ENCODE measurements around the gene IDH3G. TPM values are rescaled to one million over a fixed set of nuclear protein-coding genes. Genes with fewer than 3 reads are reported as not detected.

Gene IDH3G
- total and polyA plus RNA-seq, 2 experiments from 2014 or later: 41.4 to 49.0 TPM

DNA sequence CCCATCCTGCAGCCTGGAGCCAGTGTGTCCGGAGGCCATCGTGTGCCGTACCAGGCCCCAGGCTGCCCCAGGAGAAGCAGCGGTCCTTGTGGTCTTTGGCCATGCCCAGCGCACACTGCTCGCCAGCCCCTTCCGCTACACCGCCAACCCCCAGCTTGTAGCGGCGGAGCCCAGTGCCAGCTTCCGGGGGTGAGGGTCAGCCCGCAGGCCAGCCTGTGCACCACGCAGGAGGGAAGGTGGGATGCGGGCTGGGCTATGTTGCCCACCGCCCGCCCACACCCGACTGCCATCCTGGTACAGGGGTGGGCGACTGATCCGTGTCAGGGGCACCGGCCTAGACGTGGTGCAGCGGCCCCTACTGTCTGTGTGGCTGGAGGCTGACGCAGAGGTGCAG, 21.0 kb downstream of the IDH3G start:
- no peak overlapping the region for H3K27ac ChIP-seq (ENCODE audit: low read depth)
- TF ChIP-seq, protein P1, sequence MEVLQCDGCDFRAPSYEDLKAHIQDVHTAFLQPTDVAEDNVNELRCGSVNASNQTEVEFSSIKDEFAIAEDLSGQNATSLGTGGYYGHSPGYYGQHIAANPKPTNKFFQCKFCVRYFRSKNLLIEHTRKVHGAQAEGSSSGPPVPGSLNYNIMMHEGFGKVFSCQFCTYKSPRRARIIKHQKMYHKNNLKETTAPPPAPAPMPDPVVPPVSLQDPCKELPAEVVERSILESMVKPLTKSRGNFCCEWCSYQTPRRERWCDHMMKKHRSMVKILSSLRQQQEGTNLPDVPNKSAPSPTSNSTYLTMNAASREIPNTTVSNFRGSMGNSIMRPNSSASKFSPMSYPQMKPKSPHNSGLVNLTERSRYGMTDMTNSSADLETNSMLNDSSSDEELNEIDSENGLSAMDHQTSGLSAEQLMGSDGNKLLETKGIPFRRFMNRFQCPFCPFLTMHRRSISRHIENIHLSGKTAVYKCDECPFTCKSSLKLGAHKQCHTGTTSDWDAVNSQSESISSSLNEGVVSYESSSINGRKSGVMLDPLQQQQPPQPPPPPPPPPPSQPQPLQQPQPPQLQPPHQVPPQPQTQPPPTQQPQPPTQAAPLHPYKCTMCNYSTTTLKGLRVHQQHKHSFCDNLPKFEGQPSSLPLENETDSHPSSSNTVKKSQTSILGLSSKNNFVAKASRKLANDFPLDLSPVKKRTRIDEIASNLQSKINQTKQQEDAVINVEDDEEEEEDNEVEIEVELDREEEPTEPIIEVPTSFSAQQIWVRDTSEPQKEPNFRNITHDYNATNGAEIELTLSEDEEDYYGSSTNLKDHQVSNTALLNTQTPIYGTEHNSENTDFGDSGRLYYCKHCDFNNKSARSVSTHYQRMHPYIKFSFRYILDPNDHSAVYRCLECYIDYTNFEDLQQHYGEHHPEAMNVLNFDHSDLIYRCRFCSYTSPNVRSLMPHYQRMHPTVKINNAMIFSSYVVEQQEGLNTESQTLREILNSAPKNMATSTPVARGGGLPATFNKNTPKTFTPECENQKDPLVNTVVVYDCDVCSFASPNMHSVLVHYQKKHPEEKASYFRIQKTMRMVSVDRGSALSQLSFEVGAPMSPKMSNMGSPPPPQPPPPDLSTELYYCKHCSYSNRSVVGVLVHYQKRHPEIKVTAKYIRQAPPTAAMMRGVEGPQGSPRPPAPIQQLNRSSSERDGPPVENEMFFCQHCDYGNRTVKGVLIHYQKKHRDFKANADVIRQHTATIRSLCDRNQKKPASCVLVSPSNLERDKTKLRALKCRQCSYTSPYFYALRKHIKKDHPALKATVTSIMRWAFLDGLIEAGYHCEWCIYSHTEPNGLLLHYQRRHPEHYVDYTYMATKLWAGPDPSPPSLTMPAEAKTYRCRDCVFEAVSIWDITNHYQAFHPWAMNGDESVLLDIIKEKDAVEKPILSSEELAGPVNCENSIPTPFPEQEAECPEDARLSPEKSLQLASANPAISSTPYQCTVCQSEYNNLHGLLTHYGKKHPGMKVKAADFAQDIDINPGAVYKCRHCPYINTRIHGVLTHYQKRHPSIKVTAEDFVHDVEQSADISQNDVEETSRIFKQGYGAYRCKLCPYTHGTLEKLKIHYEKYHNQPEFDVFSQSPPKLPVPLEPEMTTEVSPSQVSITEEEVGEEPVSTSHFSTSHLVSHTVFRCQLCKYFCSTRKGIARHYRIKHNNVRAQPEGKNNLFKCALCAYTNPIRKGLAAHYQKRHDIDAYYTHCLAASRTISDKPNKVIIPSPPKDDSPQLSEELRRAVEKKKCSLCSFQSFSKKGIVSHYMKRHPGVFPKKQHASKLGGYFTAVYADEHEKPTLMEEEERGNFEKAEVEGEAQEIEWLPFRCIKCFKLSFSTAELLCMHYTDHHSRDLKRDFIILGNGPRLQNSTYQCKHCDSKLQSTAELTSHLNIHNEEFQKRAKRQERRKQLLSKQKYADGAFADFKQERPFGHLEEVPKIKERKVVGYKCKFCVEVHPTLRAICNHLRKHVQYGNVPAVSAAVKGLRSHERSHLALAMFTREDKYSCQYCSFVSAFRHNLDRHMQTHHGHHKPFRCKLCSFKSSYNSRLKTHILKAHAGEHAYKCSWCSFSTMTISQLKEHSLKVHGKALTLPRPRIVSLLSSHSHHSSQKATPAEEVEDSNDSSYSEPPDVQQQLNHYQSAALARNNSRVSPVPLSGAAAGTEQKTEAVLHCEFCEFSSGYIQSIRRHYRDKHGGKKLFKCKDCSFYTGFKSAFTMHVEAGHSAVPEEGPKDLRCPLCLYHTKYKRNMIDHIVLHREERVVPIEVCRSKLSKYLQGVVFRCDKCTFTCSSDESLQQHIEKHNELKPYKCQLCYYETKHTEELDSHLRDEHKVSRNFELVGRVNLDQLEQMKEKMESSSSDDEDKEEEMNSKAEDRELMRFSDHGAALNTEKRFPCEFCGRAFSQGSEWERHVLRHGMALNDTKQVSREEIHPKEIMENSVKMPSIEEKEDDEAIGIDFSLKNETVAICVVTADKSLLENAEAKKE (CRISPR knock-in tag; IDR thresholded peaks at IDR 0.05): no peak
- TF ChIP-seq STAT1 (IDR thresholded peaks at IDR 0.05; ENCODE audit: unreplicated experiment) (no peak), CREB1 (CRISPR knock-in tag; IDR thresholded peaks at IDR 0.05; ENCODE audit: low read depth) (no peak), JUNB (IDR thresholded peaks at IDR 0.05; ENCODE audit: unreplicated experiment) (no peak), EZH2phosphoT487 (IDR thresholded peaks at IDR 0.05; ENCODE audit: unreplicated experiment) (no peak), EZH2 (IDR thresholded peaks at IDR 0.05; ENCODE audit: low read depth, unreplicated experiment) (no peak)
- TF ChIP-seq, protein P2, sequence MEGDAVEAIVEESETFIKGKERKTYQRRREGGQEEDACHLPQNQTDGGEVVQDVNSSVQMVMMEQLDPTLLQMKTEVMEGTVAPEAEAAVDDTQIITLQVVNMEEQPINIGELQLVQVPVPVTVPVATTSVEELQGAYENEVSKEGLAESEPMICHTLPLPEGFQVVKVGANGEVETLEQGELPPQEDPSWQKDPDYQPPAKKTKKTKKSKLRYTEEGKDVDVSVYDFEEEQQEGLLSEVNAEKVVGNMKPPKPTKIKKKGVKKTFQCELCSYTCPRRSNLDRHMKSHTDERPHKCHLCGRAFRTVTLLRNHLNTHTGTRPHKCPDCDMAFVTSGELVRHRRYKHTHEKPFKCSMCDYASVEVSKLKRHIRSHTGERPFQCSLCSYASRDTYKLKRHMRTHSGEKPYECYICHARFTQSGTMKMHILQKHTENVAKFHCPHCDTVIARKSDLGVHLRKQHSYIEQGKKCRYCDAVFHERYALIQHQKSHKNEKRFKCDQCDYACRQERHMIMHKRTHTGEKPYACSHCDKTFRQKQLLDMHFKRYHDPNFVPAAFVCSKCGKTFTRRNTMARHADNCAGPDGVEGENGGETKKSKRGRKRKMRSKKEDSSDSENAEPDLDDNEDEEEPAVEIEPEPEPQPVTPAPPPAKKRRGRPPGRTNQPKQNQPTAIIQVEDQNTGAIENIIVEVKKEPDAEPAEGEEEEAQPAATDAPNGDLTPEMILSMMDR (conservative IDR thresholded peaks at IDR 0.05; ENCODE audit: low read depth in 2 of 2): no peak
- TF ChIP-seq, protein P3, sequence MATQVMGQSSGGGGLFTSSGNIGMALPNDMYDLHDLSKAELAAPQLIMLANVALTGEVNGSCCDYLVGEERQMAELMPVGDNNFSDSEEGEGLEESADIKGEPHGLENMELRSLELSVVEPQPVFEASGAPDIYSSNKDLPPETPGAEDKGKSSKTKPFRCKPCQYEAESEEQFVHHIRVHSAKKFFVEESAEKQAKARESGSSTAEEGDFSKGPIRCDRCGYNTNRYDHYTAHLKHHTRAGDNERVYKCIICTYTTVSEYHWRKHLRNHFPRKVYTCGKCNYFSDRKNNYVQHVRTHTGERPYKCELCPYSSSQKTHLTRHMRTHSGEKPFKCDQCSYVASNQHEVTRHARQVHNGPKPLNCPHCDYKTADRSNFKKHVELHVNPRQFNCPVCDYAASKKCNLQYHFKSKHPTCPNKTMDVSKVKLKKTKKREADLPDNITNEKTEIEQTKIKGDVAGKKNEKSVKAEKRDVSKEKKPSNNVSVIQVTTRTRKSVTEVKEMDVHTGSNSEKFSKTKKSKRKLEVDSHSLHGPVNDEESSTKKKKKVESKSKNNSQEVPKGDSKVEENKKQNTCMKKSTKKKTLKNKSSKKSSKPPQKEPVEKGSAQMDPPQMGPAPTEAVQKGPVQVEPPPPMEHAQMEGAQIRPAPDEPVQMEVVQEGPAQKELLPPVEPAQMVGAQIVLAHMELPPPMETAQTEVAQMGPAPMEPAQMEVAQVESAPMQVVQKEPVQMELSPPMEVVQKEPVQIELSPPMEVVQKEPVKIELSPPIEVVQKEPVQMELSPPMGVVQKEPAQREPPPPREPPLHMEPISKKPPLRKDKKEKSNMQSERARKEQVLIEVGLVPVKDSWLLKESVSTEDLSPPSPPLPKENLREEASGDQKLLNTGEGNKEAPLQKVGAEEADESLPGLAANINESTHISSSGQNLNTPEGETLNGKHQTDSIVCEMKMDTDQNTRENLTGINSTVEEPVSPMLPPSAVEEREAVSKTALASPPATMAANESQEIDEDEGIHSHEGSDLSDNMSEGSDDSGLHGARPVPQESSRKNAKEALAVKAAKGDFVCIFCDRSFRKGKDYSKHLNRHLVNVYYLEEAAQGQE (IDR thresholded peaks at IDR 0.05; ENCODE audit: unreplicated experiment): no peak
- H3K36me3 ChIP-seq (ENCODE audit: insufficient read depth): no peaks in the 10 kb centered on the region
- Mint-ChIP-seq H3K27ac (no peak overlapping the region), H3K9me3 (no peaks in the 10 kb centered on the region), H3K27me3 (ENCODE audit: insufficient read depth, low read depth, poor library complexity) (peaks cover 3% of the 10 kb centered on the region), H3K36me3 (ENCODE audit: low read depth) (no peaks in the 10 kb centered on the region), H3K4me1 (no peaks in the 10 kb centered on the region), H3K4me3 (no peak overlapping the region)
- no peak for DNase-seq (ENCODE audit: low spot score)
- no peak for ATAC-seq
- H3K79me2 ChIP-seq (replicated peaks; ENCODE audit: insufficient read depth): no peaks in the 10 kb centered on the region
- no peak overlapping the region for H3K4me3 ChIP-seq
- no peak overlapping the region for H2AFZ ChIP-seq
- no peaks in the 10 kb centered on the region for H3K9me2 ChIP-seq (ENCODE audit: insufficient read depth)
- no peaks in the 10 kb centered on the region for H3F3A ChIP-seq (replicated peaks; ENCODE audit: low read depth)
- no peak overlapping the region for H3K4me2 ChIP-seq
- no peaks in the 10 kb centered on the region for H4K20me1 ChIP-seq (replicated peaks; ENCODE audit: insufficient read depth)
- H3K4me1 ChIP-seq (ENCODE audit: insufficient read depth): no peaks in the 10 kb centered on the region
- no peaks in the 10 kb centered on the region for H3K27me3 ChIP-seq (ENCODE audit: insufficient read depth)
